ENCODE measurements around the gene SLC2A4RG. TPM values are rescaled to one million over a fixed set of nuclear protein-coding genes. Genes with fewer than 3 reads are reported as not detected.
A peak's percentile ranks its signal among the peaks of the same experiment; 100 is the strongest.

SLC2A4RG gene
- total and polyA plus RNA-seq, 2 of the 13 experiments (the other 11 are each of a cell fraction or from before 2014, with no cell fraction given), result 91.4 to 95.9 TPM

GRCh38 chr20:63739130-63740069, at the start of gene SLC2A4RG (continued):
- TF ChIP-seq GMEB2 (CRISPR knock-in tag; IDR thresholded peaks at IDR 0.05; ENCODE audit: low read depth) (peak; percentile 36; the same call in 1 of the 2 replicates), POLR2A (IDR thresholded peaks at IDR 0.05; ENCODE audit: insufficient read depth in 1 of 2, low read depth in 2 of 2, low read length in 2 of 2) (peak in 1 of 2 experiments; percentile 54; a peak in 2 of 4 replicates), SP5 (CRISPR knock-in tag; IDR thresholded peaks at IDR 0.05; ENCODE audit: borderline replicate concordance, low read depth) (peak; percentile 94), ERF (CRISPR knock-in tag; IDR thresholded peaks at IDR 0.05) (peak; percentile 90), ZFP37 (CRISPR knock-in tag; IDR thresholded peaks at IDR 0.05; ENCODE audit: borderline replicate concordance) (peak; percentile 68), THAP11 (CRISPR knock-in tag; IDR thresholded peaks at IDR 0.05) (peak; percentile 81), KDM2A (CRISPR knock-in tag; IDR thresholded peaks at IDR 0.05; ENCODE audit: borderline replicate concordance, low read depth) (peak; percentile 95), SPEN (CRISPR knock-in tag; IDR thresholded peaks at IDR 0.05; ENCODE audit: low read depth) (peak; percentile 83), BATF2 (CRISPR knock-in tag; IDR thresholded peaks at IDR 0.05) (no peak; the same call in 1 of the 2 replicates), ZBTB8A (CRISPR knock-in tag; IDR thresholded peaks at IDR 0.05; ENCODE audit: borderline replicate concordance, low read depth) (no peak), IRF1 (CRISPR knock-in tag; IDR thresholded peaks at IDR 0.05; ENCODE audit: low read depth) (no peak; the same call in 1 of the 2 replicates), CAMTA2 (CRISPR knock-in tag; IDR thresholded peaks at IDR 0.05; ENCODE audit: borderline replicate concordance) (no peak), BORCS8-MEF2B (CRISPR knock-in tag; IDR thresholded peaks at IDR 0.05) (peak; percentile 88), ZNF333 (CRISPR knock-in tag; IDR thresholded peaks at IDR 0.05; ENCODE audit: borderline replicate concordance) (no peak; the same call in 1 of the 2 replicates), NR2F1 (CRISPR knock-in tag; IDR thresholded peaks at IDR 0.05) (peak; percentile 63 to 65; a peak in 3 of 4 replicates), RNF219 (CRISPR knock-in tag; IDR thresholded peaks at IDR 0.05) (no peak)

All from HepG2 (cell line).